H1 (cell line): ENCODE measurements around the gene PLXNA3. TPM values are rescaled to one million over a fixed set of nuclear protein-coding genes. Genes with fewer than 3 reads are reported as not detected.

Experiments used
- CTCF ChIA-PET: fragments of 300-600 bp; sonication (Branson Sonifier 250); formaldehyde crosslinking; loops from one replicate; lab custom pipeline; 2021; ENCODE audit not compliant: partially characterized antibody; lab: Charles Lee
- POLR2A ChIA-PET: fragments of 300-600 bp; sonication (Branson Sonifier 250); formaldehyde crosslinking; loops from one replicate; lab custom pipeline; 2021; ENCODE audit warnings: inconsistent platforms; ENCODE audit not compliant: partially characterized antibody; lab: Charles Lee
- DNase-seq, 2 experiments: peaks; one replicate each; pipeline versions ENCODE4 v3.0.0 to v3.0.0-alpha.2; 2010 to 2022; ENCODE audit warnings: low spot score in 2 of 2, low read depth in 1 of 2, mixed read lengths in 1 of 2
- FAIRE-seq: peaks from 2 replicates; lab custom pipeline; 2011; peaks lifted over from hg19 to GRCh38; lab: Jason Lieb, UNC
- H2AFZ ChIP-seq: 2 replicates; pipeline ENCODE4 v1.8.1; 2012; ENCODE audit warnings: low read length, inconsistent platforms
- H2AK5ac ChIP-seq: 2 replicates; pipeline ENCODE4 v1.6.1; 2013; ENCODE audit warnings: low read depth, low read length
- H2BK120ac ChIP-seq: replicated peaks from 2 replicates; pipeline ENCODE3; 2013; ENCODE audit warnings: low read depth, low read length, inconsistent platforms
- H2BK12ac ChIP-seq: 2 replicates; pipeline ENCODE4 v1.6.1; 2013; ENCODE audit warnings: low read depth, low read length
- H2BK15ac ChIP-seq: 2 replicates; pipeline ENCODE4 v1.6.1; 2013; ENCODE audit warnings: low read length
- H2BK20ac ChIP-seq: 2 replicates; pipeline ENCODE4 v1.6.1; 2013; ENCODE audit warnings: low read length
- H2BK5ac ChIP-seq: 2 replicates; pipeline ENCODE4 v1.6.1; 2013; ENCODE audit warnings: low read depth, low read length
- H3K14ac ChIP-seq: 2 replicates; pipeline ENCODE4 v1.6.1; 2013; ENCODE audit warnings: inconsistent platforms; ENCODE audit not compliant: insufficient read length
- H3K18ac ChIP-seq: 2 replicates; pipeline ENCODE4 v1.6.1; 2013; ENCODE audit warnings: low read length; ENCODE audit errors: extremely low read depth
- H3K23ac ChIP-seq: 2 replicates; pipeline ENCODE4 v1.6.1; 2013; ENCODE audit warnings: inconsistent platforms; ENCODE audit not compliant: insufficient read length
- H3K23me2 ChIP-seq: 2 replicates; pipeline ENCODE4 v1.6.1; 2013; ENCODE audit warnings: low read depth, low read length
- H3K27ac ChIP-seq: 2 replicates; pipeline ENCODE4 v1.6.1; 2011; ENCODE audit warnings: low read depth, low read length, inconsistent platforms
- H3K27me3 ChIP-seq, 4 experiments: replicated peaks in 1 of 4; 1 replicate in 1 of 4; 2 replicates in 3 of 4; pipeline versions ENCODE4 v1.6.1 to v1.8.1; 2011 to 2013; ENCODE audit warnings: low read length in 3 of 4, mild to moderate bottlenecking in 3 of 4, inconsistent platforms in 2 of 4, mixed read lengths in 2 of 4, moderate library complexity in 1 of 4; ENCODE audit not compliant: control insufficient read depth in 3 of 4, insufficient read depth in 3 of 4; ENCODE audit errors: extremely low read depth in 1 of 4
- H3K36me3 ChIP-seq, 4 experiments: 2 replicates each; pipeline versions ENCODE4 v1.6.1 to v1.8.1; 2011 to 2013; ENCODE audit warnings: mild to moderate bottlenecking in 4 of 4, low read length in 3 of 4, moderate library complexity in 2 of 4, control low read depth in 1 of 4, inconsistent platforms in 1 of 4; ENCODE audit not compliant: insufficient read depth in 4 of 4, control insufficient read depth in 2 of 4
- H3K4ac ChIP-seq: replicated peaks from 2 replicates; pipeline ENCODE3; 2013; ENCODE audit warnings: low read length, low read depth, mixed read lengths, inconsistent platforms; ENCODE audit not compliant: insufficient read length
- H3K4me1 ChIP-seq, 4 experiments: replicated peaks in 1 of 4; 1 replicate in 1 of 4; 2 replicates in 3 of 4; pipeline versions ENCODE4 v1.6.1 to v1.8.1; 2011 to 2013; ENCODE audit warnings: low read length in 3 of 4, inconsistent platforms in 2 of 4, mixed read lengths in 1 of 4; ENCODE audit not compliant: insufficient read depth in 4 of 4, control insufficient read depth in 3 of 4
- H3K4me2 ChIP-seq, 2 experiments: 2 replicates each; pipeline versions ENCODE4 v1.6.1 to v1.8.1; 2011 to 2013; ENCODE audit warnings: low read depth in 2 of 2, low read length in 2 of 2, control low read depth in 1 of 2, inconsistent platforms in 1 of 2, mild to moderate bottlenecking in 1 of 2; ENCODE audit not compliant: insufficient read depth in 1 of 2
- H3K4me3 ChIP-seq, 4 experiments: fragments of 200-600, 300-600 bp in 1 of 4; sonication (generic), shearing (Covaris generic), sonication (Bioruptor Twin) in 1 of 4; 2 replicates each; pipeline versions ENCODE4 v1.5.1 to v1.8.1; 2011 to 2016; ENCODE audit warnings: low read length in 4 of 4, low read depth in 3 of 4, control low read depth in 2 of 4, inconsistent platforms in 2 of 4, mild to moderate bottlenecking in 2 of 4, mixed read lengths in 1 of 4, moderate library complexity in 1 of 4; ENCODE audit not compliant: insufficient read depth in 2 of 4; ENCODE audit errors: extremely low read depth in 1 of 4
- H3K56ac ChIP-seq: replicated peaks from 2 replicates; pipeline ENCODE3; 2013; ENCODE audit warnings: low read depth, mild to moderate bottlenecking, mixed read lengths, low read length, inconsistent platforms; ENCODE audit not compliant: insufficient read length
- H3K79me1 ChIP-seq: 2 replicates; pipeline ENCODE4 v1.6.1; 2013; ENCODE audit warnings: low read depth, low read length, control low read depth
- H3K79me2 ChIP-seq, 2 experiments: 2 replicates each; pipeline versions ENCODE4 v1.6.1 to v1.8.1; 2012 to 2013; ENCODE audit warnings: low read length in 2 of 2, mild to moderate bottlenecking in 2 of 2, inconsistent platforms in 1 of 2; ENCODE audit not compliant: insufficient read depth in 2 of 2, control insufficient read depth in 1 of 2
- H3K9ac ChIP-seq, 4 experiments: replicated peaks in 1 of 4; 1 replicate in 1 of 4; 2 replicates in 3 of 4; pipeline versions ENCODE4 v1.6.1 to v1.8.1; 2011 to 2013; ENCODE audit warnings: low read depth in 3 of 4, low read length in 3 of 4, control low read depth in 2 of 4, mild to moderate bottlenecking in 2 of 4, moderate library complexity in 2 of 4, inconsistent platforms in 1 of 4; ENCODE audit errors: extremely low read depth in 1 of 4
- H3K9me3 ChIP-seq, 2 experiments: 2 replicates each; pipeline versions ENCODE4 v1.6.1 to v1.8.1; 2012 to 2013; ENCODE audit warnings: mild to moderate bottlenecking in 2 of 2, moderate library complexity in 2 of 2, control low read depth in 1 of 2, inconsistent platforms in 1 of 2, low read depth in 1 of 2, low read length in 1 of 2, mixed read lengths in 1 of 2; ENCODE audit not compliant: insufficient read depth in 2 of 2
- H4K20me1 ChIP-seq, 2 experiments: replicated peaks in 1 of 2; 2 replicates each; pipeline versions ENCODE3 to v1.8.1; 2011 to 2013; ENCODE audit warnings: inconsistent platforms in 2 of 2, low read length in 2 of 2, mild to moderate bottlenecking in 1 of 2; ENCODE audit not compliant: insufficient read depth in 2 of 2, control insufficient read depth in 1 of 2
- H4K5ac ChIP-seq: 2 replicates; pipeline ENCODE4 v1.6.1; 2013; ENCODE audit warnings: low read length, low read depth, mixed read lengths, inconsistent platforms; ENCODE audit not compliant: insufficient read length
- H4K8ac ChIP-seq: 2 replicates; pipeline ENCODE4 v1.8.0; 2013; ENCODE audit warnings: mild to moderate bottlenecking, moderate library complexity, low read length, inconsistent platforms; ENCODE audit not compliant: insufficient read depth; ENCODE audit errors: extremely low read depth
- H4K91ac ChIP-seq: replicated peaks from 2 replicates; pipeline ENCODE3; 2013; ENCODE audit warnings: low read length, mixed read lengths, inconsistent platforms; ENCODE audit not compliant: insufficient read length
- CEBPB ChIP-seq: IDR thresholded peaks from 2 replicates; pipeline ENCODE4 v1.6.1; 2012; ENCODE audit warnings: low read depth, low read length
- GTF2F1 ChIP-seq: IDR thresholded peaks from 2 replicates; pipeline ENCODE4 v1.6.1; 2012; ENCODE audit warnings: low read depth, low read length, improper control_type of control experiment, borderline replicate concordance
- POU5F1 ChIP-seq: IDR thresholded peaks from 2 replicates; pipeline ENCODE4 v1.6.1; 2011; ENCODE audit warnings: low read depth, mild to moderate bottlenecking, low read length, moderate library complexity
- RNF2 ChIP-seq: fragments of 200-900, 300-1000 bp; sonication (generic); IDR thresholded peaks from 2 replicates; pipeline ENCODE4 v1.7.1; 2016; ENCODE audit warnings: borderline replicate concordance, low read depth, mild to moderate bottlenecking, antibody characterized with exemption, low read length; ENCODE audit not compliant: poor library complexity, severe bottlenecking; ENCODE audit errors: missing control alignments
- SUZ12 ChIP-seq: fragments of 200-600 bp; sonication (generic); IDR thresholded peaks from 2 replicates; pipeline ENCODE4 v1.6.1; 2012; ENCODE audit warnings: mild to moderate bottlenecking, inconsistent platforms, low read length, moderate library complexity, mixed read lengths
- TBP ChIP-seq: IDR thresholded peaks from 2 replicates; pipeline ENCODE4 v1.6.1; 2011; ENCODE audit warnings: low read depth, low read length, improper control_type of control experiment
- whole genome bisulfite sequencing, 2 experiments: shearing (Covaris generic) in 1 of 2; methylation state at CpG; one replicate each; pipeline versions ENCODE4 v1.1.6 to v1.1.7; 2013 to 2015; ENCODE audit warnings: low lambda C conversion rate in 2 of 2, mixed read lengths in 2 of 2, inconsistent platforms in 1 of 2, low coverage in 1 of 2, missing lambda C conversion rate in 1 of 2; ENCODE audit not compliant: insufficient replicate concordance in 2 of 2, insufficient coverage in 1 of 2, insufficient read length in 1 of 2; ENCODE audit errors: extremely low coverage in 1 of 2, missing lambda C conversion rate in 1 of 2; 5-methylcytosine and 5-hydroxymethylcytosine counted together
- polyA plus RNA-seq, 7 experiments: library from polyadenylated mRNA; depleted of rRNA in 3 of 7; stranded (reverse) in 5 of 7; unstranded in 2 of 7; fragments of >200 nt in 5 of 7; fragments of 200-250 nt in 2 of 7; gene quantifications; 1 replicate in 5 of 7; 2 replicates in 1 of 7; 4 replicates in 1 of 7; pipeline versions ENCODE4 v1.2.1 to v1.2.3, GENCODE V29; 2011 to 2013; ENCODE audit warnings: missing spikeins in 2 of 7, mixed read lengths in 2 of 7
- total RNA-seq: library from RNA; stranded (reverse); fragmentation: NEBNext Ultra II Directional; extraction: Animal tissue kit (Norgen Biotek cat#: 25700); gene quantifications from 2 replicates; pipeline ENCODE4 v1.2.1, GENCODE V29; 2021
- TF ChIP-seq, protein P1 (sequence below): IDR thresholded peaks from 2 replicates; pipeline ENCODE4 v1.6.1; 2012; ENCODE audit warnings: low read length, inconsistent platforms
- TF ChIP-seq, protein P2 (sequence below): IDR thresholded peaks from 2 replicates; pipeline ENCODE4 v1.6.1; 2011; ENCODE audit warnings: low read depth, mild to moderate bottlenecking, low read length; ENCODE audit not compliant: insufficient read depth

PLXNA3 gene
- total and polyA plus RNA-seq, 2 of the 8 experiments (the other 6 are each of a cell fraction or from before 2014, with no cell fraction given) = 10.7 to 18.2 TPM

DNA sequence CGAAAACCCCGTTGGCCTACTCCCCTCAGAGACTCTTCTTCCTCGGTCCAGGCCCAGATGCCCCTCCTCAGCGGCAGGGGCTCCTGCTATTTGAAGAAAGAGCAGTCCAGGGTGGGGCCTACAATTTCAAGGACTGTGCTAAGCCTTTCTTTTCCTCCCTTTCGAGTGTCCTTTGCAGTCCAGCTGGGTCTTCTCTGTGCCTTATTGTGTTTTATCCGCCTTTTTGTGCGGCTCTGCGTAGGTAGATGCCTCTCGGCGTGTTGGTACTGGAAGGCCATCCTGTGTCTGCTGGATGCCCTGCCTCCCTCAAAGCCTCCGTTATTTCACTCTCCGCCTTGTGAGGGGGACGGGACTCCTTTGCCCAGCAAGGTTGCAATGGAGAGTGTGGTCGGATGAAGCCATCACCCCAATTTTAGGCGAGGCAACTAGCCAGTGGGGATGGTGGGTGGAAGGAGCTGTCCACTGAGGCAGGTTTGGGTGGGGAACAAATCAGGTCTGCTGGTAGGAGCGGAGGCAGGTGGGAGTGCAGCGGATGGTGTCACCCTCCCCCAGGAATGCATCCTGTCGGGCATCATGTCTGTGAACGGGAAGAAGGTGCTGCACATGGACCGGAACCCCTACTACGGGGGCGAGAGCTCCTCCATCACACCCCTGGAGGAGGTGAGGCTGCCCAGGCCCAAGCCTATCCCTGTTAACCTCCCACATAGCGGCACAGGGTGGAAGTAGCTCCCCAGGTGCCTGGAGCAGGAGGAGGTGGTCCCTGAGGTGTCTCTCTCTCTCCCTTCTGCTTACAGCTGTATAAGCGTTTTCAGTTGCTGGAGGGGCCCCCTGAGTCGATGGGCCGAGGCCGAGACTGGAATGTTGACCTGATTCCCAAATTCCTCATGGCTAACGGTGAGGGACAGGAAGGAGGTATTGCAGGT lies 19.8 kb upstream of the PLXNA3 start:
- DNase-seq = no peak
- Histone ChIP-seq H4K91ac (no peak overlapping the region), H4K20me1 (peaks cover 0 to 11% of the 10 kb centered on the region in 2 experiments), H3K14ac (no peak overlapping the region), H2BK5ac (no peak overlapping the region), H3K79me1 (no peaks in the 10 kb centered on the region), H3K18ac (no peak overlapping the region), H4K8ac (no peak overlapping the region), H3K9ac (peak overlapping the region in 3 of 4 experiments; percentile 28 to 51 (median 29); a peak in 4 of 7 replicates), H2AFZ (no peak overlapping the region), H2BK15ac (no peak overlapping the region), H3K23me2 (peaks cover 2% of the 10 kb centered on the region; the same call in 1 of the 2 replicates), H3K4me3 (peak overlapping the region; percentile 56 to 86 (median 66)), H2BK120ac (no peak overlapping the region), H3K27me3 (no peaks in the 10 kb centered on the region), H3K4me1 (peaks cover 0 to 6% (median 4%) of the 10 kb centered on the region in 4 experiments; a peak in 6 of 7 replicates), H2BK20ac (no peak overlapping the region), H3K27ac (no peak overlapping the region), H3K56ac (no peak overlapping the region), H3K4me2 (peak overlapping the region; percentile 68 to 89), H2AK5ac (no peak overlapping the region), H3K79me2 (peaks cover 0 to 17% of the 10 kb centered on the region in 2 experiments; a peak in 2 of 4 replicates), H3K4ac (no peak overlapping the region), H3K9me3 (no peaks in the 10 kb centered on the region), H3K36me3 (peaks cover 0 to 29% (median 14%) of the 10 kb centered on the region in 4 experiments; a peak in 6 of 8 replicates), H3K23ac (no peak overlapping the region), H2BK12ac (no peak overlapping the region), H4K5ac (no peak overlapping the region)
- ChIA-PET CTCF (interaction anchor here (0.5 to 0.9 kb wide), 2 partner anchors 42 to 44 kb away, joined by 3 to 4 read pairs; no protein-coding TSS in a partner anchor), POLR2A (interaction anchor here (0.8 to 1.2 kb wide), 6 partner anchors 10 to 89 kb away, joined by 3 to 5 read pairs (median 3); partner anchors contain the start of genes RPL10 and SLC10A3)
- no peak for FAIRE-seq
- WGBS, 2 experiments = 87% methylated on average over 15 of the region's 28 CpGs; no CpG with 5 or more reads in 1 of the 2 experiments
- TF ChIP-seq POU5F1 (no peak), CEBPB (no peak), TBP (no peak), GTF2F1 (no peak), SUZ12 (no peak), RNF2 (no peak)
- TF ChIP-seq, protein P1, sequence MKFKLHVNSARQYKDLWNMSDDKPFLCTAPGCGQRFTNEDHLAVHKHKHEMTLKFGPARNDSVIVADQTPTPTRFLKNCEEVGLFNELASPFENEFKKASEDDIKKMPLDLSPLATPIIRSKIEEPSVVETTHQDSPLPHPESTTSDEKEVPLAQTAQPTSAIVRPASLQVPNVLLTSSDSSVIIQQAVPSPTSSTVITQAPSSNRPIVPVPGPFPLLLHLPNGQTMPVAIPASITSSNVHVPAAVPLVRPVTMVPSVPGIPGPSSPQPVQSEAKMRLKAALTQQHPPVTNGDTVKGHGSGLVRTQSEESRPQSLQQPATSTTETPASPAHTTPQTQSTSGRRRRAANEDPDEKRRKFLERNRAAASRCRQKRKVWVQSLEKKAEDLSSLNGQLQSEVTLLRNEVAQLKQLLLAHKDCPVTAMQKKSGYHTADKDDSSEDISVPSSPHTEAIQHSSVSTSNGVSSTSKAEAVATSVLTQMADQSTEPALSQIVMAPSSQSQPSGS = no peak
- TF ChIP-seq, protein P2, sequence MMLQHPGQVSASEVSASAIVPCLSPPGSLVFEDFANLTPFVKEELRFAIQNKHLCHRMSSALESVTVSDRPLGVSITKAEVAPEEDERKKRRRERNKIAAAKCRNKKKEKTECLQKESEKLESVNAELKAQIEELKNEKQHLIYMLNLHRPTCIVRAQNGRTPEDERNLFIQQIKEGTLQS = no peak
